ENCODE measurements around the gene C10orf90. TPM values are rescaled to one million over a fixed set of nuclear protein-coding genes. Genes with fewer than 3 reads are reported as not detected.
"Not testable (repeated sequence)": the region's sequence is repeated elsewhere in the genome, so short reads cannot be mapped to it uniquely, and the experiment has no call there.

C10orf90 gene
- polyA plus RNA-seq, 12 donors = 0.67 to 2.2 (median 0.87) TPM; not detected in 2

- DNase-seq = no peak
Measured at GRCh38 chr10:126393076-126393475, 277.4 kb downstream of the C10orf90 start.

- no peak for DNase-seq
Measured at GRCh38 chr10:126392469-126392868, 278.0 kb downstream of the C10orf90 start.

GRCh38 chr10:126392068-126392467 is 278.4 kb downstream of the C10orf90 start:
- DNase-seq = no peak

GRCh38 chr10:126391192-126391885 is 279.2 kb downstream of the C10orf90 start:
- DNase-seq = peak; percentile 41

GRCh38 chr10:126390324-126390723 is 280.2 kb downstream of the C10orf90 start:
- DNase-seq = no peak

GRCh38 chr10:126387931-126388911 is 282.3 kb downstream of the C10orf90 start, which contains the start of gene ADAM12:
ADAM12 (minus strand) TSS chr10:126388477; CDS start chr10:126388145, 332 bp downstream.
- peak; percentile 78 for DNase-seq

GRCh38 chr10:126387041-126387921 is 283.2 kb downstream of the C10orf90 start:
- peak; percentile 83 for DNase-seq

GRCh38 chr10:126384269-126384873 is 286.1 kb downstream of the C10orf90 start:
- no peak for DNase-seq

GRCh38 chr10:126380352-126381076 is 290.0 kb downstream of the C10orf90 start:
- no peak for DNase-seq

GRCh38 chr10:126379166-126379565 is 291.3 kb downstream of the C10orf90 start:
- not testable (repeated sequence) for DNase-seq

- DNase-seq = no peak
Measured at GRCh38 chr10:126376956-126377355, 293.5 kb downstream of the C10orf90 start.

- DNase-seq = no peak
Measured at GRCh38 chr10:126375926-126376554, 294.5 kb downstream of the C10orf90 start.

GRCh38 chr10:126375299-126375698 is 295.2 kb downstream of the C10orf90 start:
- DNase-seq = no peak

Other genes with a start within 250 kb of the C10orf90 start
- gene DOCK1, start 234.7 kb upstream of the C10orf90 start, polyA plus RNA-seq (ENCODE audit: insufficient read length in 12 of 12) = 10 to 100 TPM in 11 of 12 donors, not detected in 1; 17.7 to 53.4 (median 34.0) TPM